ENCODE results near the gene MTMR8. TPM values are rescaled to one million over a fixed set of nuclear protein-coding genes. Genes with fewer than 3 reads are reported as not detected.

MTMR8 gene
- total RNA-seq, 1 donor = 0.27 TPM

GRCh38 chrX:64321507-64321906 is 73.7 kb downstream of the MTMR8 start:
- TF ChIP-seq CTCF (IDR thresholded peaks at IDR 0.05; ENCODE audit: insufficient read depth, low read length) = no peak
- DNase-seq (ENCODE audit: low read depth) = no peak
- no peak overlapping the region for H3K4me3 ChIP-seq (ENCODE audit: low read depth, low read length)

- no peak for DNase-seq (ENCODE audit: low read depth)
- no peak overlapping the region for H3K4me3 ChIP-seq (ENCODE audit: low read depth, low read length)
- TF ChIP-seq CTCF (IDR thresholded peaks at IDR 0.05; ENCODE audit: insufficient read depth, low read length) = no peak
Measured at GRCh38 chrX:64313624-64314023, 81.6 kb downstream of the MTMR8 start.

- no peak for TF ChIP-seq CTCF (IDR thresholded peaks at IDR 0.05; ENCODE audit: insufficient read depth, low read length)
- no peak overlapping the region for H3K4me3 ChIP-seq (ENCODE audit: low read depth, low read length)
- no peak for DNase-seq (ENCODE audit: low read depth)
Measured at GRCh38 chrX:64306712-64307111, 88.5 kb downstream of the MTMR8 start.

- no peak for DNase-seq (ENCODE audit: low read depth)
- no peak for TF ChIP-seq CTCF (IDR thresholded peaks at IDR 0.05; ENCODE audit: insufficient read depth, low read length)
Measured at GRCh38 chrX:64291123-64291522, 104.1 kb downstream of the MTMR8 start.

GRCh38 chrX:64265265-64265664 is 130.0 kb downstream of the MTMR8 start:
- no peak for TF ChIP-seq CTCF (IDR thresholded peaks at IDR 0.05; ENCODE audit: insufficient read depth, low read length)
- no peak overlapping the region for H3K4me3 ChIP-seq (ENCODE audit: low read depth, low read length)
- DNase-seq (ENCODE audit: low read depth) = no peak

More at GRCh38 chrX:64291123-64291522, 104.1 kb downstream of the MTMR8 start:
- no peak overlapping the region for H3K4me3 ChIP-seq (ENCODE audit: low read depth, low read length)

GRCh38 chrX:64230123-64230970 is 164.9 kb downstream of the MTMR8 start, which contains the start of gene ASB12:
Gene ASB12 (minus strand): TSS chrX:64230607. CDS start chrX:64225650, 4,957 bp downstream.
- H3K4me3 ChIP-seq (ENCODE audit: low read depth, low read length) = no peak within 1 kb of the TSS
- DNase-seq (ENCODE audit: low read depth) = no peak
- TF ChIP-seq CTCF (IDR thresholded peaks at IDR 0.05; ENCODE audit: insufficient read depth, low read length) = no peak

Measured in fibroblast of the aortic adventitia (primary cell).